Spleen (tissue), 7 donors: ENCODE data around the gene STMN3.

Experiments used
- POLR2A ChIP-seq, 3 donors: fragments of 450-650 bp; IDR thresholded peaks; one replicate each; pipeline ENCODE4 v1.5.1; 2017; ENCODE audit warnings: antibody characterized with exemption in 3 of 3, mild to moderate bottlenecking in 1 of 3
- TF ChIP-seq, protein P1 (sequence below), 11 experiments: fragments of 200-600 bp in 7 of 11; fragments of 450-650 bp in 4 of 11; sonication (generic) in 4 of 11; IDR thresholded peaks in 8 of 11; conservative IDR thresholded peaks in 3 of 11; 1 replicate in 7 of 11; 2 replicates in 4 of 11; pipeline versions ENCODE4 v1.4.0 to v1.8.0; 2016 to 2021; ENCODE audit warnings: antibody characterized with exemption in 11 of 11, inconsistent platforms in 4 of 11, mild to moderate bottlenecking in 1 of 11
- donor health status: DM: no; HTN: no; CAD: no; lungs with moderate emphysema.
- donor health status: DM: no; HTN: no; CAD: no.
- donor health status: DM: no; HTN: no; CAD: no.

DNA sequence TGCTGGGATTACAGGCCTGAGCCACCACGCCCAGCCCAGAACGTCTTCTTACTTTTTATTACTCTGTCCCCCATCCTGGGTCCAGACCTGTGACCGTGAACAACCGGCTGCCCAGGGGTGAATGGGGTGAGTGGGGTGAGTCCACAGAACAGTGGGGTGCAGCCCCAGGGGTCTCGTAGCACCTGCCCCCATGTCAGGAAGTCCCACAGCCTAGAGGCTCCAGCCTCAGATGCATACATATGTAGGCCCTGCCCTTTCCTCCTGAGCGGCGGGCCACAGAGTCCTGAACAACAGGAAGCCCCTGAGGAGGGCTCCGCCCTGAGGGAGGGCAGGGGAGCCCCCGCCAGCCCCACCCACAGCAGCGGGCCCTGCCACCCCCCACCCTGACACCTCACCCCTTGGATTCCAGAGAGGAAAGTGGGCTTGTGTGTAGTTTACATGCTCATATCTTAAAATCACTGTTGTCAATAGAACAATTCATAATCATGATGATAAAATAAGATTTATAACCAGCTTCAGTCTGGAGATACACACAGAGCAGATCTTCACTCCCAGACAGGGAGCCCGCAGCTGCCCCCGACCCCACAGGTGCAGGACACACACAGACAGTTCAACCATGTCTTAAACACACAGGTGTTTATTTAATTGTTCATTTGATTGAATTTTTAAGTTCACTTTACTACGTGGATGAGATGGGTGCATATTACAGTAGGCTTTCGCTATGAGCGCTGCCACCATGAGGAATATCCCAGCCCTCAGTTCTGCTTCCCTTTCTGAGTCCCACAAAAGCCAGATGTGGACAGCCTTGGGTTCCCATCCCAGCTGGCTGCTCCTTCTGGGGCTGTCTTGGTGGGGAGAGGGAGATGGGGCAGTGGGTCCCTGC lies 13.9 kb downstream of the STMN3 start:
- TF ChIP-seq, protein P1, sequence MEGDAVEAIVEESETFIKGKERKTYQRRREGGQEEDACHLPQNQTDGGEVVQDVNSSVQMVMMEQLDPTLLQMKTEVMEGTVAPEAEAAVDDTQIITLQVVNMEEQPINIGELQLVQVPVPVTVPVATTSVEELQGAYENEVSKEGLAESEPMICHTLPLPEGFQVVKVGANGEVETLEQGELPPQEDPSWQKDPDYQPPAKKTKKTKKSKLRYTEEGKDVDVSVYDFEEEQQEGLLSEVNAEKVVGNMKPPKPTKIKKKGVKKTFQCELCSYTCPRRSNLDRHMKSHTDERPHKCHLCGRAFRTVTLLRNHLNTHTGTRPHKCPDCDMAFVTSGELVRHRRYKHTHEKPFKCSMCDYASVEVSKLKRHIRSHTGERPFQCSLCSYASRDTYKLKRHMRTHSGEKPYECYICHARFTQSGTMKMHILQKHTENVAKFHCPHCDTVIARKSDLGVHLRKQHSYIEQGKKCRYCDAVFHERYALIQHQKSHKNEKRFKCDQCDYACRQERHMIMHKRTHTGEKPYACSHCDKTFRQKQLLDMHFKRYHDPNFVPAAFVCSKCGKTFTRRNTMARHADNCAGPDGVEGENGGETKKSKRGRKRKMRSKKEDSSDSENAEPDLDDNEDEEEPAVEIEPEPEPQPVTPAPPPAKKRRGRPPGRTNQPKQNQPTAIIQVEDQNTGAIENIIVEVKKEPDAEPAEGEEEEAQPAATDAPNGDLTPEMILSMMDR (IDR thresholded peaks at IDR 0.05 in 8 of 11, conservative IDR thresholded peaks at IDR 0.05 in 3 of 11): no peak
- peak in 1 of 3 donors; percentile 38 for TF ChIP-seq POLR2A (IDR thresholded peaks at IDR 0.05)
